ENCODE results near the gene CCDC13. TPM values are rescaled to one million over a fixed set of nuclear protein-coding genes. Genes with fewer than 3 reads are reported as not detected.

Gene CCDC13
- polyA plus RNA-seq, 1 donor (not counting 4 experiments of a cell fraction or from before 2014, with no cell fraction given) = 0.21 TPM

DNA sequence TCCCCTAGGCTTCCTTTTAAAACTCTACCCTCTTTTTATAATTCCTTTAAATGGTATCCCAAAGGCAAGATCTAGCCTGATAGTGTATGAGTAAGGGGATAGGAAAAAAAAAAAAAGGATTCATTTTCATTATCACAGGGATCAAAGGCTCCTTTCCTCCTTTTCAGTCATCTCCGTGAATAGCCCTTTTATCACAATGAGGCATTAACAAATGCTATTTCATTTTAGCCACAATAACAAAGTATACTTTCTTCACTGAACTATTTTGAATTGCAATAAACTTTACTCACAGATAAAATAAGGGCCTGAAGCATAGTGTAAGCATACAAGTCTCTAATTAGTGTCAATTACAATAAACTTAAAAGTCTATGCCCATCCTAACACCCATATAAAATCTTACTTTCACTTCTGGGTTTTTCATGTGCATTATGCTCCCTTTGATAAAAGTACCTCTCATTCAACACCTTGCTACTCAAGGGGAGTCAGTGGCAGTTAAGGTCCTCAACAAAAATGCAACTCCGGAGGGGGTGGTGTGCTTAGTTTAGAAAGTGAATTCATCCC is 22.6 kb upstream of the CCDC13 start:
- H3K9ac ChIP-seq (ENCODE audit: control insufficient read depth, extremely low read depth, insufficient read depth, low read length) = no peak overlapping the region
- TF ChIP-seq CTCF (optimal IDR thresholded peaks at IDR 0.05 in 1 of 3, IDR thresholded peaks at IDR 0.05 in 1 of 3, conservative IDR thresholded peaks at IDR 0.05 in 1 of 3; ENCODE audit: extremely low read depth in 1 of 3, insufficient read depth in 2 of 3, low read length in 3 of 3) (no peak), EZH2 (IDR thresholded peaks at IDR 0.05; ENCODE audit: low read length) (no peak)
- FAIRE-seq (no peak), DNase-seq (ENCODE audit: low read depth, low spot score) (no peak)
- dilution Hi-C loops (cut with MboI; ENCODE audit: extremely low pct_ligation_motif_present, low sequenced_read_pairs) = no loop called here
- H2AFZ ChIP-seq (ENCODE audit: control insufficient read depth, low read length) = no peak overlapping the region
- H4K20me1 ChIP-seq (ENCODE audit: control insufficient read depth, extremely low read depth, insufficient read depth, low read length) = no peaks in the 10 kb centered on the region
- no peak overlapping the region for H3K27ac ChIP-seq (ENCODE audit: control insufficient read depth, insufficient read depth, low read length)
- no peaks in the 10 kb centered on the region for H3K4me1 ChIP-seq (ENCODE audit: control insufficient read depth, extremely low read depth, insufficient read depth, low read length)
- peaks cover 6 to 9% of the 10 kb centered on the region in 2 experiments for H3K36me3 ChIP-seq (ENCODE audit: control insufficient read depth in 2 of 2, extremely low read depth in 1 of 2, insufficient read depth in 2 of 2, low read length in 2 of 2)
- H3K9me3 ChIP-seq (ENCODE audit: control insufficient read depth, low read depth, low read length) = no peaks in the 10 kb centered on the region
- H3K27me3 ChIP-seq (ENCODE audit: control insufficient read depth, extremely low read depth, insufficient read depth, low read length) = no peaks in the 10 kb centered on the region
- H3K4me3 ChIP-seq (ENCODE audit: control insufficient read depth in 2 of 3, extremely low read depth in 1 of 3, insufficient read depth in 2 of 3, low read depth in 1 of 3, low read length in 3 of 3) = no peak overlapping the region
- H3K9me1 ChIP-seq (ENCODE audit: control insufficient read depth, extremely low read depth, insufficient read depth, low read length) = no peaks in the 10 kb centered on the region
- H3K79me2 ChIP-seq (ENCODE audit: control insufficient read depth, insufficient read depth, low read length) = peaks cover 48% of the 10 kb centered on the region
- no peak overlapping the region for H3K4me2 ChIP-seq (ENCODE audit: control insufficient read depth, extremely low read depth, insufficient read depth, low read depth, low read length)

DNA sequence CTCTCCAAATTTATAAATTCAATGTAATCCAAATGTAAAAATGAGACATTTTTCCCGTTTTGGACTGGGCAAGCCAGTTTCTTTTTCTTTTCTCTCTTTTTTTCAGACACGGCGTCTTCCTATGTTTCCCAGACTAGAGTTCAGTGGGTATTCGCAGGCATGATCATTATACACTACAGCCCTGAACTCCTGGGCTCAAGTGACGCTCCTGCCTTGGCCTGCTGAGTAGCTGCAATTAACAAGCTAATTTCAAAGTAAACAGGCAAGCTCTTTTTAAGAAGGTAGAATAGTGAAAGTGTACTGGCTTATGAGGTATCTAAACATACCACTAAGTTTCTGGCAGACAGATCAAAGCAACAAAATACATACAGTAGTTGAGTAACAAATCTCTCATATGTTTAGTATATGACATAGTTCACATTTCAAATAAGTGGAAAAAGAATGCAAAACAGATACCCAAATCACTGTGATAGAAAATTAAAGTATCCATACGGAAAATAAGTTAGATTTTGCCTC is 17.7 kb upstream of the CCDC13 start:
- DNase-seq (ENCODE audit: low read depth, low spot score) = no peak
- peaks cover 11% of the 10 kb centered on the region in 2 experiments for H3K36me3 ChIP-seq (ENCODE audit: control insufficient read depth in 2 of 2, extremely low read depth in 1 of 2, insufficient read depth in 2 of 2, low read length in 2 of 2)
- H3K27me3 ChIP-seq (ENCODE audit: control insufficient read depth, extremely low read depth, insufficient read depth, low read length) = no peaks in the 10 kb centered on the region
- no peak overlapping the region for H3K27ac ChIP-seq (ENCODE audit: control insufficient read depth, insufficient read depth, low read length)
- H3K9ac ChIP-seq (ENCODE audit: control insufficient read depth, extremely low read depth, insufficient read depth, low read length) = no peak overlapping the region
- H3K79me2 ChIP-seq (ENCODE audit: control insufficient read depth, insufficient read depth, low read length) = peaks cover 40% of the 10 kb centered on the region
- no peak for FAIRE-seq
- no peak overlapping the region for H3K4me2 ChIP-seq (ENCODE audit: control insufficient read depth, extremely low read depth, insufficient read depth, low read depth, low read length)
- H2AFZ ChIP-seq (ENCODE audit: control insufficient read depth, low read length) = no peak overlapping the region
- H3K9me3 ChIP-seq (ENCODE audit: control insufficient read depth, low read depth, low read length) = no peaks in the 10 kb centered on the region
- H3K9me1 ChIP-seq (ENCODE audit: control insufficient read depth, extremely low read depth, insufficient read depth, low read length) = no peaks in the 10 kb centered on the region
- no peaks in the 10 kb centered on the region for H4K20me1 ChIP-seq (ENCODE audit: control insufficient read depth, extremely low read depth, insufficient read depth, low read length)
- dilution Hi-C loops (cut with MboI; ENCODE audit: extremely low pct_ligation_motif_present, low sequenced_read_pairs) = no loop called here
- H3K4me1 ChIP-seq (ENCODE audit: control insufficient read depth, extremely low read depth, insufficient read depth, low read length) = no peaks in the 10 kb centered on the region
- TF ChIP-seq EZH2 (IDR thresholded peaks at IDR 0.05; ENCODE audit: low read length) = no peak
- TF ChIP-seq CTCF (optimal IDR thresholded peaks at IDR 0.05 in 1 of 3, IDR thresholded peaks at IDR 0.05 in 1 of 3, conservative IDR thresholded peaks at IDR 0.05 in 1 of 3; ENCODE audit: extremely low read depth in 1 of 3, insufficient read depth in 2 of 3, low read length in 3 of 3) = no peak
- no peak overlapping the region for H3K4me3 ChIP-seq (ENCODE audit: control insufficient read depth in 2 of 3, extremely low read depth in 1 of 3, insufficient read depth in 2 of 3, low read depth in 1 of 3, low read length in 3 of 3)
